T-helper 9 cell (primary cell): ENCODE measurements around the gene TPM1.

ENCODE experiments used
- DNase-seq: peaks from one replicate; pipeline ENCODE4 v3.0.0-alpha.2; 2020

TPM1 gene

GRCh38 chr15:63057468-63058345, 15.2 kb downstream of the TPM1 start:
- DNase-seq, result no peak

DNA sequence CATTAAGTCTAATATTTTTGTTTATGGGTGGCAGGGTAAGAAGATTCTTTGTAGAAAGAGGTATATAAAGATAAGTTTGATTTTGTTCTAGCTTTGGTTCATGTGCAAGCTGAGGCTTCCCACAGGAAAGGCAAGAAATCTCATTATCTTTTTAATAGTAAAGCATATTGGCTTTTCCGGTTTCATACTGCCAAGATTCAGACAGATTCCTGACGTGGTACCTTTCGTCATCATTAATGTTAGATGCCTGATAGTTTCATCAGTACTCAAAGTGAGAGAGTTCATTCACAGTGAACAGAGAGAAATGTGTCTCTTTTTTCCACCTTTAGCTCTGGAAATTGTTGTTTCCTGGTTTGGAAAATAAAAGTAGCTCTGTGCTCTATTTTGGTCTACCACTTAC, 16.5 kb downstream of the TPM1 start:
- DNase-seq, result no peak

DNA sequence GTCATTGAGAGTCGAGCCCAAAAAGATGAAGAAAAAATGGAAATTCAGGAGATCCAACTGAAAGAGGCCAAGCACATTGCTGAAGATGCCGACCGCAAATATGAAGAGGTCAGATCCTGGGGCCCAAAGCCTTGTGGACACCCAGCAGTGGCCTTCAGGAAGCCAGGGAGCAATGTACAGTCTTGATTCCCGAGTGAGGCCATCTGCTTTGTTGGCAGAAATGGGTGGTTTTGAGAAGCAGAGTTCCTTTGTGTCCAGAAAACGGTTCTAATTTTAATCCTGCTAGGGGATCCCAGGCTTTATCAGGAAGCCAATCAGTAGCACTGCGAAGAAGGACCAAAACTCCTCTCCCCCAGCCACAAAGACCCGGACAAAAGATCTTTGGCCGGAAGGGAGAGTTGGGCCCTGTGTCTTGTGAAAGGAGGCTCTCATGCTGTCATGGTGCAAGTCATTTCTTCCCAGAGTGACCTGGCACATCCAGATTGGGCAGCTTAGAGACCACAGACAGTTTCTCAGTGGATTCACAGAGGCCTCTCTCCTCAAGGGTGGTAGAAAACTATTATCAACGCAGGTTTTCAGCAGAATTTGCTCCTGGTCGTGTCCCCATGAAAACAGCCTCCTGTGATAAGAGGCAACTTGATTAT, 17.1 kb downstream of the TPM1 start:
- no peak for DNase-seq

DNA sequence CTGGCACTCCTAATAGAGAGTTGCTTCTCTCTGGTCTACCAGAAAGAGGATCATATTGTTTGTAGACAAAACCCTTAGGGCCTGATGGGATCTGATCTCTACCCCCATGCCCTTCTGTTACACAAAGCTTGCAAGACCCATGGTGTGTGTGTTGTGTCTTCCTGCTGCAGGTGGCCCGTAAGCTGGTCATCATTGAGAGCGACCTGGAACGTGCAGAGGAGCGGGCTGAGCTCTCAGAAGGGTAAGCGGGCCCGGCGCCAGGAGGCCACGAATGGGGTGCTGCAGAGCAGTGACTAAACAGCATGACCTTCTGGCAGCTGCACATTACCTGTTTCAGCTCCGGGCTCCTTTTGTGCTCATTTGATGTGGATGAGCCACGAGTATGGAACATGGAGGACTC, 18.2 kb downstream of the TPM1 start:
- DNase-seq, result no peak

- DNase-seq, result no peak
Observed at GRCh38 chr15:63061975-63062374, 19.4 kb downstream of the TPM1 start.

GRCh38 chr15:63063164-63063756, 20.7 kb downstream of the TPM1 start:
- no peak for DNase-seq

- no peak for DNase-seq
Observed at GRCh38 chr15:63063877-63064409, 21.4 kb downstream of the TPM1 start.

DNA sequence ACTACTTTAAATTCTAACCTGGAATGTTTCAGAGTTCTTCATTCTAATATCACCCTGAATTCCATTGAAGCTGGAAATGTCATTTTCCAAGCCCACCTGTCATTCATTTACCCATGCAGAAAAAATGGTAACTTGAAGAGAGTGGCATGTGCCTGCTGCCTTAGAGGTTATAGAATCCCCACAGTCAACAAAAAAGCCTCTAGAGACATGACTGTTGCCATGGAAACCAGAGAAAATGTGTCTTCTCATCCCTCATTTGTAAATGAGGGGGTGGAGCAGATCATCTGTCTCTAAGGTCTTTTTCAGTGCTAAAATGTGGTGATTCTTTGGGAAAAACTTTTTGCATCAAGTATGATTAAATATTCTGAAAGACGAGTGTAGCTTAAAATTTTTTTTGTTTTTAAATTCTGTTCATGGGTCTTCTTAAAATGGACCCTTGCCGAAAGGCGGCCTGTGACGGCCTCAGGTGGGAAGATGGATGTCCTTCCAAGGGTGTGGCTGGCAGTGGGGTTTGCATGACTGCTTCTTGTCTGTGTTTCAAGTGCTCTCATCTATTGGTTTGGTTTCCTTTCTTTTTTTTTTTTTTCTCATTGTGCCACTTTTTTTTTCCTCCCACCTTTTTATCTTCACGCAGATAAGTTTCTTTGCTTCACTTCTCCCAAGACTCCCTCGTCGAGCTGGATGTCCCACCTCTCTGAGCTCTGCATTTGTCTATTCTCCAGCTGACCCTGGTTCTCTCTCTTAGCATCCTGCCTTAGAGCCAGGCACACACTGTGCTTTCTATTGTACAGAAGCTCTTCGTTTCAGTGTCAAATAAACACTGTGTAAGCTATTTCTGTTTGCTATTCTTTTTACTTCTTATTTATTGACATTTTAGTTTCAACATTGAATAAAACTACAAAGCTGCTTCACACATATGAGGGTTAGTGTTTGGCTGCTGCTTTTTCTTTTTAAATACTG, 23.0 kb downstream of the TPM1 start:
- DNase-seq, result no peak

GRCh38 chr15:63066272-63066671, 23.7 kb downstream of the TPM1 start:
- no peak for DNase-seq

DNA sequence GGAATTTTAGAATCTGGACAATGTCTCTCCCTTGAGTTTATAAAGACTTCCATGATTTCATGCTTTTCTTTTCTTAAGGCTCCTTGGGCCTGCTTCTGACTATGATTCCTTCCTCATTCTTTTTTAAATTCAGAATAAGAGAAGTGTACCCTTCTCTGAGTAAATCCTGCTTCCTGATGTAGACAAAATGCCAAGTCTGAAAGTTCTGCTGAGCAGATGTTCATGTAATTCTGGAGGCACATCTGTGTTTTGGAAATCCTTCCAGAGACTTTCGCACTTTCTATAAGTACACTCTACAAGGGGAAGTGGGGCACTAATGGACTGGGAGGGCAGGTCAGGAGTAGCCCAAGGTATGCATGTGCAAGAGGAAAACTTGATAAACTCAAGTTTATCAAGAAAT, 24.8 kb downstream of the TPM1 start:
- DNase-seq, result no peak

DNA sequence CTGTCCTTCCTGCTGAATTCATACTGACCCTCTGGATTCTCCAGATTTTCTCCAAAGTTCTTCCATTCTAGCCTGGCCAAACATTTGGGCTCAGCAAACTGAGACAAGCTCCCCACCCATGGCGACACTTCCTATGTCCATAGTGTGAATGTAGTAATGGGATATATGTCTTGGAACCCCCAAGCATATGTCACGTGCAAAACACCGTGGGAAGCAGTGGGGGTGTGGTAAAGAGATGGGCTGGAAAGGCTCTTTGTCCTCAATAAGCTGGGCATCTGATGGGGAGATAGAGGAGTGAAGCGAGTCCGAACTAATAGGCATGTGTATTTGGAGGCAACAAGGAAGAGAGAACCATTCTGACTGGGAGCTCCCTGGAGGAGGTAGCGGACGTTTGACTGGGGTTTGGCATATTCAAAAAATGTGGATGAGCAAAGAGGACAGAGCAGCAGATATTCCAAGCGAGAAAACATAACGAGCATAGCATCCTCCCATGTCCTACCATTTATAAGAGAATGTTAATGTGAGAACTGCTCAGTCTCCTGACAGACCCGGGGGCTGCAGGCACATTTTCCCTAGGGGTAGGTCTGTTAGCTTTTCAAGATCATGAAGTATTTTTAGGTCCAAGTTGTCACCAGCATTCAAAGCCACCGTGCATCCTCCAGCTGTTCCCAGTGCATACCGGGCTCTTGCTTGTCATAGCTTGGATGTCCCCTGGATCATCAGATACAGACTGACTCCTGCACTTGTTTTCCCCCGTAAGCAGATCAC, 25.6 kb downstream of the TPM1 start:
- DNase-seq, result no peak

DNA sequence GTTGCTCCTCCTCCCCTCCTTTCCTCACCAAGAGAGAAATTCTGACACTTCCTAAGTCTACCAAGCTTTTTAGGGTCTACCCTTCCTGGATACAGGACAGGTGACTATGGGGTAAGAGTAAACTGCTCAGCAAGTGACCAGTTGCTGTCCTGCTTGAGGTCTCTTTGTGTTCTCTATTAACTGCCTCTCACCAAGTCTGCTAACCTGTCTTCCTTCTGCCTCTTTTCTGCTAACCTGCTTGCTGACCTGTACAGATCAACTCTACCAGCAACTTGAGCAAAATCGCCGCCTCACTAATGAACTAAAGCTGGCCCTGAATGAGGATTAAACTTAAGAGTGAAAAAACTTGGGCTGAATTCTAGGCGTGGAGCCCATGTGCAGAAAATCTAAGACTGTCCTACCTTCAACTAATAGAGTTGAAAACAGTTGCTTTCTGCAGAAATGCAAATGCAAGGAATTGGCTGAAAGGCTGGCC, 27.1 kb downstream of the TPM1 start:
- DNase-seq, result no peak

- no peak for DNase-seq
Observed at GRCh38 chr15:63070681-63071129, 28.2 kb downstream of the TPM1 start.

- no peak for DNase-seq
Observed at GRCh38 chr15:63071288-63071909, 28.9 kb downstream of the TPM1 start.

GRCh38 chr15:63072023-63072650, 29.6 kb downstream of the TPM1 start:
- DNase-seq, result no peak

GRCh38 chr15:63072809-63073277, 30.3 kb downstream of the TPM1 start:
- no peak for DNase-seq

DNA sequence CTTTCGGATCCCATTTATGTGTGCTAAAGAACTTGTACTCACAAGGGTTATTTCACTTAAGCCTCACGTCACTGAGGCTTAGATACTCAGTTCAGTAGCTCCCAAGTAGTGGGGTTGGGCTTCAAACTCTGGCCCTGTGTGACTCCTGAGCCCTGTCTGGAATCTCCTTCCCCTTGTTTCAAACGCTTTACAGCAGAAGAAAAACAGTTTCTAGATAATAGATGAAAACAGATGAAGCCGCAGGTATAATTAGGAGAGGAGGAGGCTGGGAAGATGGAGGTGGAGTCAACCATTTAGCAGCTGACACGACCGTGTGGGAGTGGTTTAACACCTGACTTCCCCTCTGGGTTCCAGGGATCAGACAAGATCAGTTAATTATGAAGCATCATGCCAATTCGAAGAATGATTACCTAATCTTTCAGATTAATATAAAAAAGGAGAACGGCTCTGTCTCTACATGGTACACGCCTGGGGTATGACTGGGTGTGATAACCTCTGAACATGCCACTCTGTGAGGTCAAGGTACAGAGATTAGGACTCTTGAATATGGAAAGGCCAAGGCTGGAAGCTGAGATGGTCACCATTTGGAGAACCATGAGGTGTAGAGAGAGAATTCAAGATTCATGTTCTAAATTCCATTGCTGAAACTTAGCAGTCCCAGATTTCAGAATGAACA, 31.1 kb downstream of the TPM1 start:
- DNase-seq, result no peak

DNA sequence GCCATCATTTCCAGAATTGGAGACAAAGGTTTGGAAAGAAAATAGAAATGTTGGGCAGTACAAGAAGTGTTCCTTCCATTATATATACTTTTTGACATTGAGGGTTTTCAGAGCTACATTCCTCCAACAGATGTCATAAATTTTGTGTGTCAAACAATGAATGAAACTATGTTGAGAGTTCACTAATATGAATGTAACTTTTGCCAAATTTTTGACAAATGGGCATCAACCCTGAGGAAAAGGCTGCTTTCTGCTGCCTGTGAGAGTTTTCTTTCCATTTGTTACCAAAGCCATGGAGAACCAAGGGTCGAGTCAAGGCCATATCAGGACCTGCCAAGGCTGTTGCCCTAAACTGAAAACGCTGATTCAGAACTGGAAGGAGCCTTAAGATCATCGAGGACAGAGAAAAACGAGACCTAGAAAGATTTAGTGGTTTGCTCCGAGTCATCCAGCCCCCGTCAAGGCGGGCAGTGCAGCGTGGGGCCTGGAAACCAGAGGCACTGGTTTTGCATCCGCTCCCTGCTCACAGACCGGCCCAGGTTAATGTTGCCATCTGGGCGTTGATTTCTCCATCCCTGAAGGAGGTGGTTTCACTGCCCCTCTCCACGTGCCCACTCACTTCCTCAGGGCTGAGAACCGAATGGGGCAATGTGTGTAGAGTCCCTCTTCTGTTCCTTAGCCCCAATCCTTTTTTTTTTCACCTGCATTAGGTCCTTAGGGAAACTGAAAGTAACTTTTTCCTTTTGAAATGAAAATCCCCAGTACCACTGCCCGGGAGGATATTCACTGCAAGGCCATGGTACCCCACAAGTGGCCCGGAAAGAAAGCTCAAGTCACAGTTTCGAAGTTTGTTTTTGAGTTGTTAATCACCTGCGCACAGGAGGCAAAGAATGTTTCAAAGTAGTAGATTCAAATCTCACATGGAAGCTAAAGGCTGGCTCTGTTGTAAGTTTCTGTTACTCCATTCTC, 32.8 kb downstream of the TPM1 start:
- DNase-seq, result no peak
